Peyer's patch (tissue), 4 donors: ENCODE results near the gene CUBN. TPM values are rescaled to one million over a fixed set of nuclear protein-coding genes. Genes with fewer than 3 reads are reported as not detected.

Source experiments
- DNase-seq, 3 donors: peaks; one replicate each; pipeline ENCODE4 v3.0.0-alpha.2; 2017 to 2019
- H3K27ac ChIP-seq, 4 donors: fragments of 200-600 bp; sonication (generic); one replicate each; pipeline ENCODE4 v1.5.1; 2016 to 2019
- H3K27me3 ChIP-seq, 2 donors: fragments of 200-600 bp; sonication (generic); one replicate each; pipeline ENCODE4 v1.5.1; 2019
- H3K36me3 ChIP-seq, 3 donors: fragments of 200-600 bp; sonication (generic); one replicate each; pipeline ENCODE4 v1.5.1; 2016 to 2019
- H3K4me1 ChIP-seq, 4 donors: fragments of 200-600 bp; sonication (generic); one replicate each; pipeline ENCODE4 v1.5.1; 2016 to 2019
- H3K4me3 ChIP-seq, 4 donors: fragments of 200-600 bp; sonication (generic); 1 replicate in 3 of 4; 2 replicates in 1 of 4; pipeline ENCODE4 v1.5.1; 2016 to 2019; ENCODE audit warnings: mild to moderate bottlenecking in 1 of 4
- H3K9me3 ChIP-seq, 4 donors: fragments of 200-600 bp; sonication (generic); one replicate each; pipeline ENCODE4 v1.5.1; 2016 to 2019; ENCODE audit warnings: mild to moderate bottlenecking in 1 of 4
- CTCF ChIP-seq, 6 experiments: fragments of 450-650 bp in 4 of 6; fragments of 200-600 bp in 2 of 6; sonication (generic) in 1 of 6; IDR thresholded peaks; one replicate each; pipeline ENCODE4 v1.5.1; 2017 to 2019; ENCODE audit warnings: antibody characterized with exemption in 6 of 6, mild to moderate bottlenecking in 3 of 6, moderate library complexity in 1 of 6
- POLR2A ChIP-seq, 2 donors: fragments of 450-650 bp; IDR thresholded peaks; one replicate each; pipeline ENCODE4 v1.5.1; 2017; ENCODE audit warnings: antibody characterized with exemption in 2 of 2, mild to moderate bottlenecking in 2 of 2, moderate library complexity in 2 of 2
- total RNA-seq, 4 donors: library from RNA; depleted of rRNA; stranded (reverse); fragments of >200 nt; gene quantifications; one replicate each; pipeline ENCODE4 v1.1.0, GENCODE V29; 2016

CUBN gene
- total RNA-seq, 4 donors from 2014 or later = 2.5 to 329 (median 126) TPM

DNA sequence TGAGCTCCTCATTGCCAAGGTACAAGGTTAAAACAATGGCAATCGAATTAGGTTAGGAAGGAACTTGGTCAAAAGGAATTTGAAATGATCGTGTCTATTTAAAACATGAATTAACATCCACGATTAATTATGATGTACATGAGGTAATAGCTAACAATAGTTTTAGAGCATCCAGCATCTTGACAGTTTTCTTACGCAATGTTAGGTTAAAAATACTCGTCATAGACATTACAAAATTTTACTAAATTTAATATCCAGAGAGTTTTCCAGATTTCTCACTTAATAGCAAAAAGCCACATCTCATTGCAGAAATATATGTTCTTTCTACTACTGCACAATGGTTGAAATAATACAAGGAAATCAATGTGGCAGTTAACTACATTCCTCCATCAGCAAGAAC lies 22.6 kb downstream of the CUBN start:
- Histone ChIP-seq H3K9me3 (no peaks in the 10 kb centered on the region), H3K27me3 (no peaks in the 10 kb centered on the region), H3K4me1 (no peaks in the 10 kb centered on the region), H3K4me3 (no peak overlapping the region), H3K27ac (no peak overlapping the region), H3K36me3 (peaks cover 0 to 15% (median 0%) of the 10 kb centered on the region in 3 donors)
- no peak for DNase-seq
- TF ChIP-seq CTCF (IDR thresholded peaks at IDR 0.05) = no peak
- no peak for TF ChIP-seq POLR2A (IDR thresholded peaks at IDR 0.05)

DNA sequence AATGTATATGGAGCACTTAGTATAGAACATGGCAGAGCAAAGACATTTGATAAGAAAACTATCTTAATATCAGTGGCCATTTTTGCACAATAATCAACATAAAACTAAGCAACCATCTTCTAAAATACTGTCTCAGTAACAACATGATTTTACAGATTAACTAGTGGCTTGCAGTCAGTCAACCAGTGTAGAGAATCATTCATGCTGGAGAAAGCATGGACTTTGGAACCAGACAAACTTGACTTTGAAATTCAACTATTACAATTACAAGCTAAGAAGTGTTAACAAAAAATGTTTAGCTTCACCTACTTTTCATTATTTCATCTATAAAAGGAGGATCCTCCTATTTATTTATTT lies 27.7 kb downstream of the CUBN start:
- no peak for TF ChIP-seq POLR2A (IDR thresholded peaks at IDR 0.05)
- no peak for TF ChIP-seq CTCF (IDR thresholded peaks at IDR 0.05)
- peak overlapping the region in 2 of 4 donors; percentile 36 to 49 for H3K27ac ChIP-seq
- H3K4me3 ChIP-seq = no peak overlapping the region
- no peaks in the 10 kb centered on the region for H3K4me1 ChIP-seq
- peaks cover 0 to 5% (median 0%) of the 10 kb centered on the region in 3 donors for H3K36me3 ChIP-seq
- no peak for DNase-seq
- H3K27me3 ChIP-seq = no peaks in the 10 kb centered on the region
- no peaks in the 10 kb centered on the region for H3K9me3 ChIP-seq

DNA sequence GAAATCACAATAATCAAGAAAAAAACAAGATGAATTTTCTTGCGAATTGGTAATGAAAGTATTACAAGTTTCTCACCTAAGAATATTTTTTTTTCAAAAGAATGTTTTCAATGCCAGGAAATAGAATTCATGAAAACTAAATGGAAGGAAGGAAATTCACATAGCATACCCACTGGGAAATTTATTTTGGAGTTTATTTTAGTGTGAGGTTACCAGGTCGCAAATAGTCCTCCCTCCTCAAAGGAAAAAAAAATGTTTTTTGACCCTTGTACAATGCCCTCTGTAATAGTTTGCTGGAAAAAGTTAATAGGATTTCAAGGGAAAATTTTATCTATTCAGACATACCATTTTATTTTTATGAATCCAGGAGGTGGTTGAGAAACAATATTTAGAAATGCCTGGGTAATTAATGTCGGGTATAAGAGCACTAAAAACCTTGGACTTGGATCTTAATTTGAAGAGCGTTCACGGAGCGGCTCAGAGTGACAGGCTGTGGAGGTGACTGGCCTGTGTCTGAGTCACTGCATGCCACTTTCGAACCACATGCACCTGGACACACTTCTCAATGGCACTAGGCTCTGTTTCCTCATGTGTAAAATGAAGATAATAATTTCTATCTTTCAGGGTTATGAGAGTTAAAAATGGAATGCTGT lies 28.2 kb downstream of the CUBN start:
- peaks cover 0 to 5% (median 0%) of the 10 kb centered on the region in 3 donors for H3K36me3 ChIP-seq
- no peaks in the 10 kb centered on the region for H3K4me1 ChIP-seq
- no peak overlapping the region for H3K4me3 ChIP-seq
- no peaks in the 10 kb centered on the region for H3K9me3 ChIP-seq
- DNase-seq = peak in 2 of 3 donors; percentile 64 to 79
- H3K27ac ChIP-seq = peak overlapping the region in 2 of 4 donors; percentile 36 to 49
- H3K27me3 ChIP-seq = no peaks in the 10 kb centered on the region
- TF ChIP-seq POLR2A (IDR thresholded peaks at IDR 0.05) (no peak), CTCF (IDR thresholded peaks at IDR 0.05) (no peak)

DNA sequence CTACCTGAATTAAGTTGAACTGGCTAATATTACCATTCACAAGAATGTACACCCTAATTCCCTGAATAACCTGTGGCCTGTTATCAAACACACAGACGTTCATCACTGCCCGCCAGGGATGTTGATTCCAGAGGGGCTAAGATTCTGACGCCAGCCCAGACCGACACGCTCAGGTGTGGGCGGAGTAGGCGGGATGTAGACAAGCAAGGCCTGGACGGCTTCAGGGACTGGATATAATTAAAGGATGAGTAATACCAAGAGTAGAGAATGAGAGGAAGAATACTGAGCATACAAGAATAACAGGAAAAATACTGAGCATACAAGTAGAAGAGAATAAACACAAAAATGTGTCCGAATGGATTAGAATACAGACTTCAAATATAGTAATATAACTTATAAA lies 29.0 kb downstream of the CUBN start:
- Histone ChIP-seq H3K9me3 (no peaks in the 10 kb centered on the region), H3K27ac (no peak overlapping the region), H3K4me3 (no peak overlapping the region), H3K36me3 (peaks cover 0 to 5% (median 0%) of the 10 kb centered on the region in 3 donors), H3K4me1 (no peaks in the 10 kb centered on the region), H3K27me3 (no peaks in the 10 kb centered on the region)
- DNase-seq = no peak
- no peak for TF ChIP-seq POLR2A (IDR thresholded peaks at IDR 0.05)
- TF ChIP-seq CTCF (IDR thresholded peaks at IDR 0.05) = no peak

DNA sequence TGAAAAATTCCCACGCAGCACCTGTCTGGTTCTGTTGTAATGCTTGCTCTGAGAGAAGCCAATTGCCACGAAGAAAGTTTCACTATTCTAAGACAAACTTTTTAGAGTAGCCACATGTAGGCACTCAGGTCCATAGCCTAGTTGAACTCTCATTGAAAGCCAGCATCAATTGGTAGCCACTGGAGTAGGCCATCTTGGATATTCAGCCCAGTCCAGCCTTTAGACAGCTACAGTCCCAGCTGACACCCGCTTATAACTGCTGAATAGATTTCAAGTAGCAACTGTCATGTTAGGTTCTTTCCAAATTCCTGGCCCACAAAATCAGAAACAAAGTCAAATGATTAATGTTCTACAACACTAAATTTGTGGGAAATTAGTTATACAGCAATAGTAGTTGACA lies 31.6 kb downstream of the CUBN start:
- no peaks in the 10 kb centered on the region for H3K36me3 ChIP-seq
- H3K4me1 ChIP-seq = no peaks in the 10 kb centered on the region
- no peaks in the 10 kb centered on the region for H3K9me3 ChIP-seq
- no peaks in the 10 kb centered on the region for H3K27me3 ChIP-seq
- H3K27ac ChIP-seq = no peak overlapping the region
- no peak overlapping the region for H3K4me3 ChIP-seq
- DNase-seq = no peak
- TF ChIP-seq CTCF (IDR thresholded peaks at IDR 0.05) = no peak
- no peak for TF ChIP-seq POLR2A (IDR thresholded peaks at IDR 0.05)

- Histone ChIP-seq H3K27me3 (no peaks in the 10 kb centered on the region), H3K4me3 (no peak overlapping the region), H3K9me3 (no peaks in the 10 kb centered on the region), H3K36me3 (no peaks in the 10 kb centered on the region), H3K27ac (no peak overlapping the region), H3K4me1 (no peaks in the 10 kb centered on the region)
- DNase-seq = no peak
- TF ChIP-seq POLR2A (IDR thresholded peaks at IDR 0.05) (no peak), CTCF (IDR thresholded peaks at IDR 0.05) (no peak)
Measured at GRCh38 chr10:17094844-17095243, 34.8 kb downstream of the CUBN start.
